ENCODE data around the gene POLE4. TPM values are rescaled to one million over a fixed set of nuclear protein-coding genes. Genes with fewer than 3 reads are reported as not detected.

Gene POLE4
- total RNA-seq, 1 donor from 2014 or later: 36.6 TPM

DNA sequence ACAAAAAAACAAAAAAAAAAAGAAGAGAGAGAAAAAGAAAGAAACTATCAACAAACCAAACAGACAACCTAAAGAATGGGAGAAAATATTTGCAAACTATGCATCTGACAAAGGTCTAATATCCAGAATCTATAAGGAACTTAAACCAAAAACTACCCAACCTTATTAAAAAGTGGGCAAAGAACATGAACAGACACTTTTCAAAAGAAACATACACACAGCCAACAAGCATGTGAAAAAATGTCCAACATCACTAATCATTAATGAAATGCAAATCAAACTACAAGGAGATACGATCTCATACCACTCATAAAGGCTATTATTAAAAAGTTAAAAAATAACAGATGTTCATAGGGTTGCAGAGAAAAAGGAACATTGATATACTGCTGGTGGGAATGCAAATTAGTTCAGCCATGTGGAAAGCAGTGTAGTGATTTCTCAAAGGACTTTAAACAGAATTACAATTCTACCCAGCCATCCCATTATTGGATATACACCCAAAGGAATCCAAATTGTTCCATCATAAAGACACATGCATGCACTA, 7.2 kb upstream of the POLE4 start:
- no peak for TF ChIP-seq CTCF (IDR thresholded peaks at IDR 0.05; ENCODE audit: borderline replicate concordance)
- no peaks in the 10 kb centered on the region for H3K36me3 ChIP-seq
- H3K9me3 ChIP-seq (replicated peaks): peaks cover 36% of the 10 kb centered on the region
- H3K27ac ChIP-seq (replicated peaks): no peak overlapping the region
- H3K4me1 ChIP-seq: no peaks in the 10 kb centered on the region
- peaks cover 12% of the 10 kb centered on the region for H3K27me3 ChIP-seq (ENCODE audit: low read depth)
- intact Hi-C loops (cut with micrococcal nuclease): no loop called here
- H3K4me3 ChIP-seq: no peak overlapping the region
- DNase-seq: no peak

DNA sequence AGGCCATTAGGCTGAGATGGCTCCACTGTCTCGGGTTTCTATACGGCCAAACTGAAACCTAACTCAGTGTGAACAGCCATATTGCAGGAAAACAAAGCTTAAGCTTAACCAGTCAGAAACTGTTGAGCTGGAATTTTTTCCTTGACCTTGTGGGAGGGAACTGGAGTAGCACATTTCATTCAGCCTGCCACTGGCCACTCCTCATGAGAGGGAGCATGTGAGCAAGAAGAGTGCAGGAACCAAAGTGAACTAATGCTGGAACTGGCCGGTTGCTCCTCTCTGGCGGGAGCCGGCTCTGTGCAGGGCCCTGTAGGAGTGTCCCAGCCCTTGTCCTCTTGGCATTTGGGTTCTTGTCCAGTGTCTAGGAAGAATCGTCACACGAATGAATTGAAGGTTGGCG, 5.9 kb upstream of the POLE4 start:
- no peak for DNase-seq
- H3K4me3 ChIP-seq: no peak overlapping the region
- no peaks in the 10 kb centered on the region for H3K36me3 ChIP-seq
- H3K27ac ChIP-seq (replicated peaks): no peak overlapping the region
- intact Hi-C loops (cut with micrococcal nuclease): no loop called here
- peaks cover 5% of the 10 kb centered on the region for H3K27me3 ChIP-seq (ENCODE audit: low read depth)
- no peaks in the 10 kb centered on the region for H3K4me1 ChIP-seq
- TF ChIP-seq CTCF (IDR thresholded peaks at IDR 0.05; ENCODE audit: borderline replicate concordance): no peak
- H3K9me3 ChIP-seq (replicated peaks): peaks cover 36% of the 10 kb centered on the region

GRCh38 chr2:74953796-74954499, 4.5 kb upstream of the POLE4 start:
- no peak for TF ChIP-seq CTCF (IDR thresholded peaks at IDR 0.05; ENCODE audit: borderline replicate concordance)
- H3K4me3 ChIP-seq: no peak overlapping the region
- intact Hi-C loops (cut with micrococcal nuclease): no loop called here

DNA sequence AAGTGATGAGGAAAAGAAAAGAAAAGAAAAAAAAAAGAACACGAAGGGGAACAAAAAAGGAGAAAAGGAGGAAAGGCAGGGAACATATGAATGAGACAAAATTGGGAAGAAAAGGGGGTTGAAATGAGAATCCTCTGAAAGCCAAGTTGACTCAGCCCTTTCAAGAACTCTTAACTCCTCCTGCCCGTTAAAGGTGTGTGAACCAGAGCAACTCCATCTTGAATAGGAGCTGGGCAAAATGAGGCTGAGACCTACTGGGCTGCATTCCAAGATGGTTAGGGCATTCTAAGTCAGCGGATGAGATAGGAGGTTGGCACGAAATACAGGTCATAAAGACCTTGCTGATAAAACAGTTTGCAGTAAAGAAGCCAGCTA, 4.0 kb upstream of the POLE4 start:
- Histone ChIP-seq H3K27ac (replicated peaks) (no peak overlapping the region), H3K4me3 (no peak overlapping the region), H3K36me3 (no peaks in the 10 kb centered on the region), H3K27me3 (ENCODE audit: low read depth) (no peaks in the 10 kb centered on the region), H3K4me1 (peaks cover 9% of the 10 kb centered on the region), H3K9me3 (replicated peaks) (peaks cover 35% of the 10 kb centered on the region)
- no peak for TF ChIP-seq CTCF (IDR thresholded peaks at IDR 0.05; ENCODE audit: borderline replicate concordance)
- DNase-seq: no peak
- intact Hi-C loops (cut with micrococcal nuclease): no loop called here

More at GRCh38 chr2:74953796-74954499, 4.5 kb upstream of the POLE4 start:
- Histone ChIP-seq H3K9me3 (replicated peaks) (peaks cover 36% of the 10 kb centered on the region), H3K27ac (replicated peaks) (no peak overlapping the region), H3K4me1 (peaks cover 4% of the 10 kb centered on the region), H3K36me3 (no peaks in the 10 kb centered on the region), H3K27me3 (ENCODE audit: low read depth) (no peaks in the 10 kb centered on the region)
- no peak for DNase-seq

- DNase-seq: no peak
- intact Hi-C loops (cut with micrococcal nuclease): no loop called here
- peak overlapping the region; percentile 72 for H3K4me3 ChIP-seq
- peaks cover 15% of the 10 kb centered on the region for H3K36me3 ChIP-seq
- H3K27me3 ChIP-seq (ENCODE audit: low read depth): no peaks in the 10 kb centered on the region
- no peak for TF ChIP-seq CTCF (IDR thresholded peaks at IDR 0.05; ENCODE audit: borderline replicate concordance)
- H3K4me1 ChIP-seq: peaks cover 10% of the 10 kb centered on the region
- H3K9me3 ChIP-seq (replicated peaks): peaks cover 7% of the 10 kb centered on the region
- H3K27ac ChIP-seq (replicated peaks): peak overlapping the region; percentile 93
Observed at GRCh38 chr2:74957886-74958273, 563 bp upstream of the POLE4 start.
